DOHH2 (cell line): ENCODE measurements around the gene BNC1.

ENCODE experiments used
- H3F3A ChIP-seq: fragments of 200-600 bp; sonication (generic), shearing (Covaris generic); 2 replicates; pipeline ENCODE4 v1.6.0; 2016; ENCODE audit warnings: antibody characterized with exemption, mild to moderate bottlenecking; ENCODE audit not compliant: control insufficient read depth, insufficient read depth
- H3K27ac ChIP-seq: fragments of 200-600 bp; sonication (generic); 2 replicates; pipeline ENCODE4 v1.5.1; 2014; ENCODE audit warnings: low read depth, mild to moderate bottlenecking, low read length, moderate library complexity
- H3K27me3 ChIP-seq: fragments of 200-600 bp; sonication (generic); 2 replicates; pipeline ENCODE4 v1.6.1; 2014; ENCODE audit warnings: mild to moderate bottlenecking, low read length, mixed read lengths; ENCODE audit not compliant: control insufficient read depth
- H3K36me3 ChIP-seq: fragments of 200-600 bp; sonication (generic); 2 replicates; pipeline ENCODE4 v1.6.1; 2014; ENCODE audit warnings: mild to moderate bottlenecking, low read length, moderate library complexity, mixed read lengths; ENCODE audit not compliant: control insufficient read depth
- H3K4me1 ChIP-seq: fragments of 200-600 bp; sonication (generic); 2 replicates; pipeline ENCODE4 v1.6.1; 2014; ENCODE audit warnings: mild to moderate bottlenecking, low read length, mixed read lengths; ENCODE audit not compliant: control insufficient read depth
- H3K4me2 ChIP-seq: fragments of 200-600 bp; sonication (generic); 2 replicates; pipeline ENCODE4 v1.6.0; 2014; ENCODE audit warnings: mild to moderate bottlenecking, low read length, moderate library complexity
- H3K4me3 ChIP-seq: fragments of 200-600 bp; sonication (generic); 2 replicates; pipeline ENCODE4 v1.5.1; 2014; ENCODE audit warnings: mild to moderate bottlenecking, low read length, mixed read lengths
- H3K79me2 ChIP-seq: fragments of 200-600 bp; sonication (generic); 2 replicates; pipeline ENCODE4 v1.6.1; 2014; ENCODE audit warnings: mild to moderate bottlenecking, low read length, mixed read lengths; ENCODE audit not compliant: control insufficient read depth
- H3K9me2 ChIP-seq: fragments of 200-600 bp; sonication (generic); replicated peaks from 2 replicates; pipeline ENCODE4 v1.6.1; 2014; ENCODE audit warnings: mild to moderate bottlenecking, low read length, mixed read lengths; ENCODE audit not compliant: control insufficient read depth
- H3K9me3 ChIP-seq: fragments of 200-600 bp; sonication (generic); 2 replicates; pipeline ENCODE4 v1.6.1; 2014; ENCODE audit warnings: antibody characterized with exemption, low read length, mixed read lengths; ENCODE audit not compliant: control insufficient read depth, insufficient read depth
- H4K20me1 ChIP-seq: fragments of 200-600 bp; sonication (generic); 2 replicates; pipeline ENCODE4 v1.6.0; 2014; ENCODE audit warnings: low read depth, mild to moderate bottlenecking, antibody characterized with exemption, low read length, moderate library complexity; ENCODE audit not compliant: control insufficient read depth, insufficient read depth
- EZH2phosphoT487 ChIP-seq: fragments of 200-600 bp; sonication (generic); IDR thresholded peaks from 2 replicates; pipeline ENCODE4 v1.6.1; 2017; ENCODE audit warnings: borderline replicate concordance, mild to moderate bottlenecking, antibody characterized with exemption, low read length, moderate library complexity, mixed read lengths
- TF ChIP-seq, protein P1 (sequence below): fragments of 200-600 bp; sonication (generic); IDR thresholded peaks from one replicate; pipeline ENCODE4 v1.5.1; 2014; ENCODE audit warnings: antibody characterized with exemption, mild to moderate bottlenecking, low read depth, low read length; ENCODE audit not compliant: poor library complexity, severe bottlenecking

Gene BNC1

DNA sequence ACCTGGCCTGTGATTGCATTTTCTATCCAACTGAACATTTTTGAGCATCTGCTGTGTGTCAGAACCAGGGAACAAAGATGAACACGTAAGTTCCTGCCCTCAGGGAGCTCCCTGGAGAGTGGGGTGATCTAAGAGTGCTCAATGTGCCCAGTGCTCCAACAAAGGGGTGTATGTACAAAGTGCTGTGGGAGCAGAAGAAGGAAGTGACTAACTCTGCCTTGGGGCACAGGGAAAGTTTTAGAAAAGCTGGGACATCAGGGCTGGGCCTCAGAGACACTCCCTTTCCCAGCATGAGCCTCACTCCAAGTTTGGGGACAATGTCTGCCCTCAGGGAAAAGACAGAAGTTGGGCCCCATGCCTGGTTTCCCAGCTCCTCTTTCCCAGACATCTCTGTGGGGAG is 27.6 kb upstream of the BNC1 start:
- H3K4me1 ChIP-seq: no peaks in the 10 kb centered on the region
- no peaks in the 10 kb centered on the region for H3K9me3 ChIP-seq
- H4K20me1 ChIP-seq: no peaks in the 10 kb centered on the region
- TF ChIP-seq, protein P1, sequence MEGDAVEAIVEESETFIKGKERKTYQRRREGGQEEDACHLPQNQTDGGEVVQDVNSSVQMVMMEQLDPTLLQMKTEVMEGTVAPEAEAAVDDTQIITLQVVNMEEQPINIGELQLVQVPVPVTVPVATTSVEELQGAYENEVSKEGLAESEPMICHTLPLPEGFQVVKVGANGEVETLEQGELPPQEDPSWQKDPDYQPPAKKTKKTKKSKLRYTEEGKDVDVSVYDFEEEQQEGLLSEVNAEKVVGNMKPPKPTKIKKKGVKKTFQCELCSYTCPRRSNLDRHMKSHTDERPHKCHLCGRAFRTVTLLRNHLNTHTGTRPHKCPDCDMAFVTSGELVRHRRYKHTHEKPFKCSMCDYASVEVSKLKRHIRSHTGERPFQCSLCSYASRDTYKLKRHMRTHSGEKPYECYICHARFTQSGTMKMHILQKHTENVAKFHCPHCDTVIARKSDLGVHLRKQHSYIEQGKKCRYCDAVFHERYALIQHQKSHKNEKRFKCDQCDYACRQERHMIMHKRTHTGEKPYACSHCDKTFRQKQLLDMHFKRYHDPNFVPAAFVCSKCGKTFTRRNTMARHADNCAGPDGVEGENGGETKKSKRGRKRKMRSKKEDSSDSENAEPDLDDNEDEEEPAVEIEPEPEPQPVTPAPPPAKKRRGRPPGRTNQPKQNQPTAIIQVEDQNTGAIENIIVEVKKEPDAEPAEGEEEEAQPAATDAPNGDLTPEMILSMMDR: no peak
- TF ChIP-seq EZH2phosphoT487: no peak
- H3K36me3 ChIP-seq: no peaks in the 10 kb centered on the region
- no peak overlapping the region for H3K4me2 ChIP-seq
- H3F3A ChIP-seq: no peaks in the 10 kb centered on the region
- no peak overlapping the region for H3K4me3 ChIP-seq
- H3K79me2 ChIP-seq: no peaks in the 10 kb centered on the region
- no peak overlapping the region for H3K27ac ChIP-seq
- H3K27me3 ChIP-seq: no peaks in the 10 kb centered on the region
- H3K9me2 ChIP-seq: no peaks in the 10 kb centered on the region

DNA sequence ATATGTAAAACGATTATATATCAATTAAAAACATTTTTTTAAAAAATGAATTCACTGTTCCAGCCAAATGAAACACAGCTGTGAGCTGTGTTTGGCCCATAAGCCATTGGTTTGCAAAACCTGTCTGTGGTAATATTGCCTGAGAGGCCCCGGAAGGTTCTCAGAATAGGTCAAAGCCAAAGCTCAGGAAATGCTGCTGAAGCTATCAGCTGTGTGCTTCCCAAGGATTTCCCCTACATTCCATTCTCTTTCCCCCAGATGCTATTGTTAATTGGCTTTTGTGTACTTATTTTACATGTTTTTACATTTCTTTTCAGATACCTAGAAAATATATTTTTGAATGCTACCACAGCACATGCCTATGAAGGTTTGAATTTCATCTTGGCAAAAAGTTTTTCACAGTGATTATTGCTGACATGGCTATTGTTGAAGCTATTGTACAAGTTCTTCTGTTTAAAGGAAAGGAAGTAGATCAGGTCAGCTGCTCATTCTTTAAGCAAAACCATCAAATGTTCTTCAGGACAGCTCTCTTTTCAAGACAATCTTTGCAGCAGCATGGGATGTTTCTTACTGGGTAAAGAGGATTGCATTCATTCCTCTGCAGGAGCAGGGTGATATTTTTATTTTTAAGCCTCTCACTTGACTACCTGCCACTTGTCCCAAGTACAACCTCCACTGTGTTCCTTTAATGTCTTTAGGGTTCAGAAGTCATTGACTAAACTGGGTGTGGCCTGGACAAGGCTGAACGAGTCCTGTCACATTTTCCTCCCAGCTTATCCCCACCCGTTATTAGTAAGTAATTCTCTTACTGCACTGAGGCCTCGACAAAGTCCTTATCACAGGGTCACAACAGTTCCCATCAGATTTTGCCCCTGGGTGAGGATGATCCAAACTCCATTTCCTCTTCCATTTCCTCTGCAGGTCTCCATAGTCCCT is 26.3 kb upstream of the BNC1 start:
- H3K27ac ChIP-seq: no peak overlapping the region
- no peak for TF ChIP-seq EZH2phosphoT487
- TF ChIP-seq, protein P1: no peak

DNA sequence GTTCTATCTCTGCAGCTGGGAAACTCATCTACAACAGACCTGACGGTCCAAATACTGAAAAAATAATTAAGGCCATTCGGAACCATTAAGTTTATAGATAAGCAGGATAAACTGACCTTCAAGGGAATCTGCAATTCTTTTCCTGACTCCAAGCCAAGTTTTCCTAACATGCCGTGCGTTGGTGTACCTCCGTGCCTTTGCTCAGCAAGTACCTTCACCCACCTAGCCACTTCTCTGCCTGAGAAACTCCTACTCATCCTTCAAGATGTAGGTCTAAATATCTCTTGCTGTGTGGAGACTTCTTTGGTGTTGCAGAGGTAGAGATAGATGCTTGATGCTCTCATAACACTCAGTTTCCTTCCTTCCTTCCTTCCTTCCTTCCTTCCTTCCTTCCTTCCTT is 24.2 kb upstream of the BNC1 start:
- TF ChIP-seq, protein P1: no peak
- no peak for TF ChIP-seq EZH2phosphoT487
- Histone ChIP-seq H3K36me3 (no peaks in the 10 kb centered on the region), H3K4me1 (no peaks in the 10 kb centered on the region), H3K27ac (no peak overlapping the region), H3F3A (no peaks in the 10 kb centered on the region), H3K4me3 (no peak overlapping the region), H3K9me3 (no peaks in the 10 kb centered on the region), H3K9me2 (no peaks in the 10 kb centered on the region), H3K79me2 (no peaks in the 10 kb centered on the region), H3K27me3 (no peaks in the 10 kb centered on the region), H4K20me1 (no peaks in the 10 kb centered on the region), H3K4me2 (no peak overlapping the region)

More for the DNA sequence above, 26.3 kb upstream of the BNC1 start:
- no peaks in the 10 kb centered on the region for H3K9me3 ChIP-seq
- H4K20me1 ChIP-seq: no peaks in the 10 kb centered on the region
- no peak overlapping the region for H3K4me2 ChIP-seq
- H3F3A ChIP-seq: no peaks in the 10 kb centered on the region
- no peak overlapping the region for H3K4me3 ChIP-seq
- no peaks in the 10 kb centered on the region for H3K27me3 ChIP-seq
- H3K4me1 ChIP-seq: no peaks in the 10 kb centered on the region
- no peaks in the 10 kb centered on the region for H3K36me3 ChIP-seq
- H3K79me2 ChIP-seq: no peaks in the 10 kb centered on the region
- no peaks in the 10 kb centered on the region for H3K9me2 ChIP-seq
